Measurements from ENCODE around the gene FRS3. TPM values are rescaled to one million over a fixed set of nuclear protein-coding genes. Genes with fewer than 3 reads are reported as not detected.

FRS3 gene
- total and polyA plus RNA-seq, 2 of the 13 experiments (the other 11 are each of a cell fraction or from before 2014, with no cell fraction given): 3.0 to 7.4 TPM

GRCh38 chr6:41747256-41748101, 32.2 kb downstream of the FRS3 start, which contains the start of gene PGC (continued):
- TF ChIP-seq CSRNP1 (CRISPR knock-in tag; IDR thresholded peaks at IDR 0.05): peak; percentile 80; the same call in 1 of the 2 replicates
- TF ChIP-seq ZFY (CRISPR knock-in tag; IDR thresholded peaks at IDR 0.05): peak; percentile 48; the same call in 1 of the 2 replicates
- TF ChIP-seq ZFP82 (CRISPR knock-in tag; IDR thresholded peaks at IDR 0.05; ENCODE audit: borderline replicate concordance): peak; percentile 84; the same call in 1 of the 2 replicates
- peak; percentile 89 for TF ChIP-seq CBFB (CRISPR knock-in tag; IDR thresholded peaks at IDR 0.05)
- TF ChIP-seq ISL2 (CRISPR knock-in tag; IDR thresholded peaks at IDR 0.05): peak; percentile 98
- TF ChIP-seq HMGXB3 (CRISPR knock-in tag; IDR thresholded peaks at IDR 0.05; ENCODE audit: borderline replicate concordance): peak; percentile 26; the same call in 1 of the 2 replicates
- TF ChIP-seq ZNF556 (CRISPR knock-in tag; IDR thresholded peaks at IDR 0.05; ENCODE audit: borderline replicate concordance): peak; percentile 95; the same call in 1 of the 2 replicates
- TF ChIP-seq BORCS8-MEF2B (CRISPR knock-in tag; IDR thresholded peaks at IDR 0.05): no peak; the same call in 1 of the 2 replicates
- TF ChIP-seq NR2F1 (CRISPR knock-in tag; IDR thresholded peaks at IDR 0.05): peak; percentile 13 to 65; a peak in 3 of 4 replicates
- TF ChIP-seq KLF16 (CRISPR knock-in tag; IDR thresholded peaks at IDR 0.05): peak in 1 of 2 experiments; percentile 90; a peak in 2 of 4 replicates
- peak; percentile 54 for TF ChIP-seq ZNF768 (CRISPR knock-in tag; IDR thresholded peaks at IDR 0.05)
- no peak for TF ChIP-seq HNRNPH1 (optimal IDR thresholded peaks at IDR 0.05; ENCODE audit: low read depth, low read length)
- TF ChIP-seq MIXL1 (CRISPR knock-in tag; IDR thresholded peaks at IDR 0.05): peak; percentile 58; the same call in 1 of the 2 replicates
- TF ChIP-seq ZNF460 (CRISPR knock-in tag; IDR thresholded peaks at IDR 0.05; ENCODE audit: borderline replicate concordance): peak; percentile 66; the same call in 1 of the 2 replicates
- no peak for TF ChIP-seq TFDP2 (CRISPR knock-in tag; IDR thresholded peaks at IDR 0.05)
- 0 out of 2 replicates have a peak, but pooled peaks have one; percentile 74 for TF ChIP-seq NRL (CRISPR knock-in tag; IDR thresholded peaks at IDR 0.05; ENCODE audit: borderline replicate concordance)
- TF ChIP-seq ZNF841 (CRISPR knock-in tag; IDR thresholded peaks at IDR 0.05; ENCODE audit: borderline replicate concordance): no peak
- TF ChIP-seq E2F2 (CRISPR knock-in tag; IDR thresholded peaks at IDR 0.05; ENCODE audit: borderline replicate concordance): no peak
- no peak for TF ChIP-seq ZNF549 (CRISPR knock-in tag; IDR thresholded peaks at IDR 0.05)
